Naive thymus-derived CD4-positive, alpha-beta T cell (primary cell): ENCODE data around the gene PIK3CB. TPM values are rescaled to one million over a fixed set of nuclear protein-coding genes. Genes with fewer than 3 reads are reported as not detected.

Source experiments
- ATAC-seq: fragments of 150-1000 bp; cut with Tn5 transposase; 2 replicates; pipeline ENCODE4 v1.10.0; 2021; ENCODE audit warnings: mild to moderate bottlenecking, moderate library complexity
- CTCF ChIA-PET: fragments of 350-600 bp; sonication (Branson Sonifier 250); formaldehyde crosslinking; loops from one replicate; lab custom pipeline; 2021; ENCODE audit warnings: antibody characterized with exemption; lab: Charles Lee
- POLR2A ChIA-PET: fragments of 350-600 bp; sonication (Branson Sonifier 250); formaldehyde crosslinking; loops from one replicate; lab custom pipeline; 2021; ENCODE audit warnings: antibody characterized with exemption, inconsistent platforms; lab: Charles Lee
- DNase-seq, 9 donors: peaks; one replicate each; pipeline versions ENCODE4 v3.0.0 to v3.0.0-alpha.2; 2020 to 2022; ENCODE audit warnings: mixed read lengths in 1 of 9
- H3K27ac ChIP-seq: one replicate; pipeline ENCODE4 v1.7.0; 2013; ENCODE audit warnings: mild to moderate bottlenecking, low read depth, low read length, moderate library complexity
- H3K27me3 ChIP-seq, 2 donors: one replicate each; pipeline ENCODE4 v1.7.0; 2013; ENCODE audit warnings: low read length in 2 of 2, mild to moderate bottlenecking in 2 of 2, moderate library complexity in 2 of 2; ENCODE audit not compliant: control insufficient read depth in 2 of 2, insufficient read depth in 2 of 2
- H3K36me3 ChIP-seq, 3 experiments: 1 replicate in 2 of 3; 2 replicates in 1 of 3; pipeline ENCODE4 v1.7.0; 2013; ENCODE audit warnings: low read length in 3 of 3, mild to moderate bottlenecking in 3 of 3, moderate library complexity in 1 of 3; ENCODE audit not compliant: insufficient read depth in 3 of 3, control insufficient read depth in 2 of 3
- H3K4me1 ChIP-seq, 2 donors: one replicate each; pipeline ENCODE4 v1.7.0; 2013; ENCODE audit warnings: low read length in 2 of 2, mild to moderate bottlenecking in 2 of 2, moderate library complexity in 1 of 2; ENCODE audit not compliant: control insufficient read depth in 2 of 2, insufficient read depth in 2 of 2
- H3K4me3 ChIP-seq: 2 replicates; pipeline ENCODE4 v1.7.0; 2013; ENCODE audit warnings: mild to moderate bottlenecking, low read length
- H3K9me3 ChIP-seq, 3 experiments: 1 replicate in 2 of 3; 2 replicates in 1 of 3; pipeline ENCODE4 v1.7.0; 2013; ENCODE audit warnings: low read length in 3 of 3; ENCODE audit not compliant: control insufficient read depth in 2 of 3
- H3K27ac Mint-ChIP-seq, 9 donors: one replicate each; pipeline ENCODE4 v1.8.0; 2020 to 2022; ENCODE audit warnings: mixed read lengths in 9 of 9, mild to moderate bottlenecking in 8 of 9, moderate library complexity in 5 of 9, inconsistent platforms in 2 of 9
- H3K27me3 Mint-ChIP-seq, 5 donors: one replicate each; pipeline ENCODE4 v1.8.0; 2021 to 2022; ENCODE audit warnings: mixed read lengths in 5 of 5, mild to moderate bottlenecking in 1 of 5
- H3K36me3 Mint-ChIP-seq, 5 donors: one replicate each; pipeline ENCODE4 v1.8.0; 2020 to 2022; ENCODE audit warnings: mixed read lengths in 5 of 5, mild to moderate bottlenecking in 3 of 5, inconsistent platforms in 1 of 5
- H3K4me1 Mint-ChIP-seq, 7 donors: one replicate each; pipeline ENCODE4 v1.8.0; 2020 to 2022; ENCODE audit warnings: mixed read lengths in 7 of 7, mild to moderate bottlenecking in 3 of 7, inconsistent platforms in 1 of 7
- H3K4me3 Mint-ChIP-seq, 10 donors: one replicate each; pipeline ENCODE4 v1.8.0; 2020 to 2022; ENCODE audit warnings: mild to moderate bottlenecking in 10 of 10, mixed read lengths in 10 of 10, moderate library complexity in 6 of 10, inconsistent platforms in 2 of 10
- H3K9me3 Mint-ChIP-seq, 11 donors: one replicate each; pipeline ENCODE4 v1.8.0; 2020 to 2022; ENCODE audit warnings: mixed read lengths in 11 of 11, mild to moderate bottlenecking in 4 of 11, inconsistent platforms in 1 of 11, moderate library complexity in 1 of 11
- intact Hi-C, 2 donors: fragments of 100-400 bp; cut with micrococcal nuclease; formaldehyde crosslinking; loops; one replicate each; pipeline ENCODE4 v1.15.1; 2023
- polyA plus RNA-seq, 2 donors: library from polyadenylated mRNA; unstranded; fragments of 300-500 nt; fragmentation: Illumina TruSeq; gene quantifications; one replicate each; pipeline ENCODE4 v1.2.3, GENCODE V29; 2021
- total RNA-seq, 6 experiments: library from RNA in 5 of 6; stranded (reverse) in 5 of 6; gene quantifications; 1 replicate in 5 of 6; 2 replicates in 1 of 6; pipeline ENCODE4 v1.2.3 and lab custom pipeline; 2021 to 2026

PIK3CB gene
- total and polyA plus RNA-seq, 7 experiments from 2014 or later: 19.6 to 46.9 (median 30.3) TPM

DNA sequence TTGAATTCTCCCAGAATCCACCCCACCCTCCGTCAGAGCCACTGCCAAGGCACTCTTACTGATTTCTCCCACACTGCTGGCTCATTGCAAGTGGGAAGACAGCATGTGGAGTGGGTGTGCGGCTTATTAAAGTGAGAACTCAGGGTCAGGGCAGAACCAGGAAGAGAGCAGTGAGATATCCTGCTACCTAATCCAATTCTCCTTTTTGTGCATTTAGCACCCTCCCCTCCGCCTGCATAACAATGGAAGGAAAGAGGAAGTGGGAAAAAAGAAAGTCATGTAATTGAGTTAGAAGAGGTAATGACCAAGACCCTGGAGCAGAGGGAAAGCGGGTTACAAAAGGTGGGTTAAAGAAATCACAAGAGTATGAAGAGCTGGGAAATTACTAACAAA, 27.8 kb upstream of the PIK3CB start:
- ChIA-PET POLR2A (no interaction called here), CTCF (no interaction called here)
- H3K27me3 ChIP-seq: no peaks in the 10 kb centered on the region
- Mint-ChIP-seq H3K36me3 (no peaks in the 10 kb centered on the region), H3K4me3 (no peak overlapping the region), H3K27me3 (no peaks in the 10 kb centered on the region), H3K27ac (peak overlapping the region in 2 of 9 donors; percentile 11 to 14), H3K4me1 (peaks cover 0 to 9% (median 0%) of the 10 kb centered on the region in 7 donors), H3K9me3 (no peaks in the 10 kb centered on the region)
- H3K36me3 ChIP-seq: no peaks in the 10 kb centered on the region
- intact Hi-C loops: no loop called here
- DNase-seq (no peak), ATAC-seq (peak; percentile 41)
- H3K27ac ChIP-seq: no peak overlapping the region
- H3K9me3 ChIP-seq: no peaks in the 10 kb centered on the region
- no peaks in the 10 kb centered on the region for H3K4me1 ChIP-seq
- H3K4me3 ChIP-seq: no peak overlapping the region

DNA sequence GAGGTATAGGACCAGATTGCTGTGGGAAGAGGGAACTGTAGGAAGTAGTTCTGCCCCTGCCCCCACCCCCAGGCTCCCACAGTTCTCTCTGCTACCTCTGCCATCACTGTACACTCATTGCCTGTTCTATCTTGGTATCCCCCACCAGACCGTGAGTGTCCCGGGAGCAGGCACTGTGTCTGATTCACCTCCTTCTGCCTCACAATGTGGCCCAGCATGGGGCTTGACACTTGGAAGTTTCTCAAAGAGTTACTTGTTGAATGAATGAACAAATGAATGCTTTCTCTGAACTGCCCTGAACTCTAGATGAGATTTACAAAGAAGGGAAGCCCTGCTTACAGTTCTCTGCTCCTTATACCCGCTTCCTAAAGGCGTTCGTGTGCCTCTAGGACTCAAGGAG, 27.1 kb upstream of the PIK3CB start:
- ChIA-PET POLR2A (no interaction called here), CTCF (interaction anchor here (1.5 kb wide), 1 partner anchor 54 kb away, joined by 4 read pairs; no protein-coding TSS in a partner anchor)
- H3K36me3 Mint-ChIP-seq: no peaks in the 10 kb centered on the region
- H3K9me3 ChIP-seq: no peaks in the 10 kb centered on the region
- intact Hi-C loops: no loop called here
- no peak overlapping the region for H3K27ac ChIP-seq
- no peak overlapping the region for H3K4me3 Mint-ChIP-seq
- H3K27me3 Mint-ChIP-seq: no peaks in the 10 kb centered on the region
- ATAC-seq: no peak
- no peak overlapping the region for H3K4me3 ChIP-seq
- DNase-seq: no peak
- H3K27ac Mint-ChIP-seq: peak overlapping the region in 1 of 9 donors; percentile 30
- H3K36me3 ChIP-seq: no peaks in the 10 kb centered on the region
- H3K4me1 Mint-ChIP-seq: peaks cover 0 to 9% (median 0%) of the 10 kb centered on the region in 7 donors
- no peaks in the 10 kb centered on the region for H3K27me3 ChIP-seq
- no peaks in the 10 kb centered on the region for H3K4me1 ChIP-seq
- no peaks in the 10 kb centered on the region for H3K9me3 Mint-ChIP-seq

- POLR2A ChIA-PET: no interaction called here
- no peak for ATAC-seq
- Histone ChIP-seq H3K27ac (no peak overlapping the region), H3K36me3 (no peaks in the 10 kb centered on the region), H3K27me3 (no peaks in the 10 kb centered on the region), H3K4me1 (no peaks in the 10 kb centered on the region), H3K9me3 (no peaks in the 10 kb centered on the region), H3K4me3 (no peak overlapping the region)
- intact Hi-C loops: no loop called here
- no peaks in the 10 kb centered on the region for H3K9me3 Mint-ChIP-seq
- no peak for DNase-seq
- H3K4me3 Mint-ChIP-seq: no peak overlapping the region
- no peak overlapping the region for H3K27ac Mint-ChIP-seq
- H3K27me3 Mint-ChIP-seq: no peaks in the 10 kb centered on the region
- no peaks in the 10 kb centered on the region for H3K4me1 Mint-ChIP-seq
- no peaks in the 10 kb centered on the region for H3K36me3 Mint-ChIP-seq
- CTCF ChIA-PET: no interaction called here
Observed at GRCh38 chr3:138856799-138857198, 22.1 kb upstream of the PIK3CB start.

DNA sequence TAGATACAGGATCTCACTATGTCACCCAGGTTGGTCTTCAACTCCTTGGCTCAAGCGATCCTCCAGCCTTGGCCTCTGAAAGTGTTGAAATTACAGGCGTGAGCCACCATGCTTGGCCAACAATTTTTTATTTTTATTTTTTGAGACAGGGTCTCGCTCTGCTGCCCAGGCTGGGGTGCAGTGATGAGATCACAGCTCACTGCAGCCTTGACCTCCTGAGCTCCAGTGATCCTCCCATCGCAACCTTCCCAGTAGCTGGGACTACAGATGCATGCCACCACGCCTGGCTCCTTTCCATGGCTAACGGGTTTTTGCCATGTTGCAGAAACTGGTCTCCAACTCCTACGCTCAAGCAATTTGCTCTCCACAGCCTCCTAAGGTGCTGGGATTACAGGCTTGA, 20.2 kb upstream of the PIK3CB start:
- DNase-seq: no peak
- no peaks in the 10 kb centered on the region for H3K36me3 Mint-ChIP-seq
- no peaks in the 10 kb centered on the region for H3K27me3 Mint-ChIP-seq
- no peak for ATAC-seq
- no peak overlapping the region for H3K27ac Mint-ChIP-seq
- Histone ChIP-seq H3K9me3 (no peaks in the 10 kb centered on the region), H3K4me3 (no peak overlapping the region), H3K27ac (no peak overlapping the region), H3K4me1 (no peaks in the 10 kb centered on the region), H3K27me3 (no peaks in the 10 kb centered on the region), H3K36me3 (no peaks in the 10 kb centered on the region)
- no peak overlapping the region for H3K4me3 Mint-ChIP-seq
- no peaks in the 10 kb centered on the region for H3K9me3 Mint-ChIP-seq
- intact Hi-C loops: no loop called here
- no peaks in the 10 kb centered on the region for H3K4me1 Mint-ChIP-seq
- CTCF ChIA-PET: interaction anchor here (1.2 kb wide), 1 partner anchor 61 kb away, joined by 3 read pairs; no protein-coding TSS in a partner anchor
- POLR2A ChIA-PET: no interaction called here

DNA sequence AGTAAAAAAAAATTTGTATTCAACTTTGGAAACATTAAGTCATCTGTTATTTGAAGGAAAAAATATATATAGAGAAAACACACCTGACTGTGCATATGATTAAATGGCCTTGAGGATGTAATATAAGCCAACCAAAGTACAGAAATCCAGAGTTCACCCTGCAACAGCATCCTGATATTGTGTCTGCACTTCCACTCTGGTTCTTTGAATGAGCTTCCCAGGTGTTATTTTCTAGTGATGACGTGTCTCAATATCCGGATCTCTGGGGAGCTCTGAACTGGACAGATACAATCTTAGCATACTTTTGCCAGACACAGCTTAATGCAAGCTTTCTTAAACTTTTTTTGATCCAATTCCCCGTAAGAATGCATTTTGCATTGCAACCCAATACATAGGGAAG, 19.5 kb upstream of the PIK3CB start:
- intact Hi-C loops: no loop called here
- CTCF ChIA-PET: interaction anchor here (1.2 kb wide), 1 partner anchor 62 kb away, joined by 3 read pairs; no protein-coding TSS in a partner anchor

DNA sequence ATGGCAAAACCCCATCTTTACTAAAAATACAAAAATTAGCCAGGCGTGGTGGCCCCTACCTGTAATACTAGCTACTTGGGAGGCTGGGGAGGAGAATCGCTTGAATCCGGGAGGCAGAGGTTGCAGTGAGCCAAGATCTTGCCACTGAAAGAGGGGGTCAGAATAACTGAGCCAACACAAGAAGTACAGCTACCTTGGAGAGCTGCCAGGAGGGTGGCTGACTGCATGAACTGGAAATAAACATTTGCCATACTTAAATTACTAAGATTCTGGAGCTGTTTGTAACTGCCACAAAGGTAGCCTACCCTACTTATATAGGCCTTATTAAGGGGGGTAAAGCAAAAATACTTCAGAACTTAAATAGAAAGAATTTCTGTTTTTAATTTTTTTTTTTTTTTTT, 15.4 kb upstream of the PIK3CB start:
- ATAC-seq: no peak

More for the DNA sequence above, 19.5 kb upstream of the PIK3CB start:
- H3K9me3 Mint-ChIP-seq: no peaks in the 10 kb centered on the region
- Histone ChIP-seq H3K9me3 (no peaks in the 10 kb centered on the region), H3K4me3 (no peak overlapping the region), H3K27ac (no peak overlapping the region), H3K36me3 (no peaks in the 10 kb centered on the region), H3K4me1 (no peaks in the 10 kb centered on the region), H3K27me3 (no peaks in the 10 kb centered on the region)
- H3K4me3 Mint-ChIP-seq: no peak overlapping the region
- POLR2A ChIA-PET: no interaction called here
- no peaks in the 10 kb centered on the region for H3K27me3 Mint-ChIP-seq
- DNase-seq (no peak), ATAC-seq (no peak)
- H3K36me3 Mint-ChIP-seq: no peaks in the 10 kb centered on the region
- H3K4me1 Mint-ChIP-seq: no peaks in the 10 kb centered on the region
- H3K27ac Mint-ChIP-seq: no peak overlapping the region

DNA sequence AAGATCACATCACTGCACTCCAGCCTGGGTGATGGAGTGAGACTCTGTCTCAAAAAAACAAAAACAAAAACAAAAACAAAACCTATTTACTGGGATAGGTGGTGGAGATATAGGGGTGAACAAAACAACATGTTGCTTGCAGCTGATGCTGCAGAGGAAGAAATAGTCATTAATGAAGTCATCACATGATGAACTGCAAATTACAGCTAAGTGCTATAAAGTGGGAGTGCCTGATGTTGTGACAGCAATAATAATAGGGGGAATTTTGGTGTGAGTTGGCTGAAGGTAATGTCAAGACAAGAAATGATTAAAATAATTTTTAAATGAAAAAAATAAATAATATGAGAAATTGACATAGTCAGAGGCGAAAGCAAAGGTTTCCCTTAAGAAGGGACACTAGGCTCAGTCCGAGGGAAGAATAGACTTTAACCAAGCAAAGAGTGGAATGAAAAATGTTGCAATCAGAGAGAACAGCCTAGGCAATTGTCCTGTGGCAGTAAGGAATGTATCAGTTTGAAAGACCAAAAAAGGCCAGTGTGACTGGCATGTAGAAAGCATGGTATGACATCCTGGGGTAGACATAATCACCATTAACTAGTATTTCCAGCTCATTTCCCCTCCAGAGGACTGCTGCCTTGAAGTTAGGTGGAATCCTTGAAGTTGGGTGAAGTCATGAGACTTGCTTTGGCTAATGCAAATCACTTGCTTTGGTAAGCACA, 14.7 kb upstream of the PIK3CB start:
- no peaks in the 10 kb centered on the region for H3K36me3 ChIP-seq
- H3K4me1 Mint-ChIP-seq: no peaks in the 10 kb centered on the region
- H3K4me3 ChIP-seq: no peak overlapping the region
- DNase-seq: no peak
- H3K27ac ChIP-seq: no peak overlapping the region
- CTCF ChIA-PET: no interaction called here
- H3K4me1 ChIP-seq: no peaks in the 10 kb centered on the region
- H3K27ac Mint-ChIP-seq: no peak overlapping the region
- no peaks in the 10 kb centered on the region for H3K27me3 ChIP-seq
- no peak overlapping the region for H3K4me3 Mint-ChIP-seq
- H3K9me3 ChIP-seq: no peaks in the 10 kb centered on the region
- ATAC-seq: no peak
- H3K27me3 Mint-ChIP-seq: no peaks in the 10 kb centered on the region
- intact Hi-C loops: no loop called here
- no peaks in the 10 kb centered on the region for H3K9me3 Mint-ChIP-seq
- POLR2A ChIA-PET: interaction anchor here (0.7 to 0.9 kb wide), 2 partner anchors 10 to 16 kb away, joined by 3 read pairs; no protein-coding TSS in a partner anchor
- H3K36me3 Mint-ChIP-seq: no peaks in the 10 kb centered on the region

More for the DNA sequence above, 15.4 kb upstream of the PIK3CB start:
- Histone ChIP-seq H3K4me1 (no peaks in the 10 kb centered on the region), H3K27me3 (no peaks in the 10 kb centered on the region), H3K4me3 (no peak overlapping the region), H3K9me3 (no peaks in the 10 kb centered on the region), H3K27ac (no peak overlapping the region), H3K36me3 (no peaks in the 10 kb centered on the region)
- Mint-ChIP-seq H3K9me3 (no peaks in the 10 kb centered on the region), H3K27me3 (no peaks in the 10 kb centered on the region), H3K36me3 (no peaks in the 10 kb centered on the region), H3K27ac (no peak overlapping the region), H3K4me1 (no peaks in the 10 kb centered on the region), H3K4me3 (no peak overlapping the region)
- POLR2A ChIA-PET: interaction anchor here (0.6 kb wide), 1 partner anchor 79 kb away, joined by 4 read pairs; no protein-coding TSS in a partner anchor
- no peak for DNase-seq
- intact Hi-C loops: no loop called here
- CTCF ChIA-PET: no interaction called here
